GM21528 (cell line): ENCODE measurements around the gene CBX1.

Source experiments
- ATAC-seq: cut with Tn5 transposase; IDR thresholded peaks from one replicate; pipeline ENCODE4 v1.9.1; 2021; ENCODE audit warnings: mild to moderate bottlenecking, moderate library complexity; ENCODE audit not compliant: unreplicated experiment, low FRiP score

The CBX1 gene

DNA sequence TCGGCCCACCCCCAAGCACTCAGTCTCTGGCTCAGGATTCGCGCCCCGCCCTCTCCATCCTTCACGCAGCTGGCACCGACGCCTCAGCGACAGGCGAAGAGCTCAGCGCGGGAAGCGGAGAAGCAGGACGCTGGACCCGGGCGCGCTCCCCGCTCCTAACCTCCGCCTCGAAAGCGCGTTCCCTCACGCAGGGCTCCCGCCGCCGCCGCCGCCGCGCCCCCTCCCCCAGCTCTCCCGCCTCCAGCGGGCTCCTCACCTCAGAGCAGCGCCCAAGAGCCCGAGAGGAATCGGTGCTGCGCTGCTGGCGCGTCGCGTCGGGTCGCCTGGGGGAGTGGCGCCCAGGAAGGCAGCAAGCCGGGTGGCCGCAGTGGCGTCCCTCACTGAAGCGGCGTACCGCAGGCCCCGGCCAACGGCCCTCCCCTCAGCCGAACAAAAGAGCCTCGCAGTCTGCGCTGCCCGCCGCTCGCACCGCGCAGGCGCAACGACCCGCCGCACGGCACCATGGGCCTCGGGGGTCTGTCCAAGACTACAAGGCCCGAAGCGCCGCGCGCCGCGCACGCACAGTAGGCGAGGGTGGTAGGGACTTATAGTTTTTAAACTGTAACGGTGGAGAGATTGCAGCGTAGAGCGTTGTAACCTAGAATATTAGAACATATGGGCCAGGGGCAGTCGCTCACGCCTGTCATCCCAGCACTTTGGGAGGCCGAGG, at the start of gene CBX1:
Gene CBX1 (minus strand): TSS at position 467 of the 709 bp plus-strand sequence. CDS start 24,474 bp downstream, outside the sequence.
- peak; percentile 83 for ATAC-seq

DNA sequence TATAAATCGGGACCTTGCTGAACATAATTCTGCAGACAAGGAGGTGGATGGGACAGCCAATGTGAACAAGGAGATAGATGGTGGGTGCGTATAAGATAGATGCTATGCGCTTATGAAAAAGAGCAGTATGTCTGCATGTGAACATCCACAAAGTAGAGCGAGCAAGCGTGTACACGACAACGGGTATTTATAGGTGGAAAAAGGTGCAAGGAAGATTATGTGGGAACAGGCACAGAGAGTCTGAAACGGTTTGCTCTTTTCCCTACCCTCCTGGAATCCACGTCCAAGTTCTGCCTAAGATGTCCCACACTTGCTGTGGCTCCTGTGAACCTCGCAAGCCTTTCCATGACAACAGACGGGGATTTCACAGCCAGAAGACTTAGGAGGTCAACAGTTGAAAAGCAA, 49.3 kb upstream of the CBX1 start:
- ATAC-seq, result no peak

DNA sequence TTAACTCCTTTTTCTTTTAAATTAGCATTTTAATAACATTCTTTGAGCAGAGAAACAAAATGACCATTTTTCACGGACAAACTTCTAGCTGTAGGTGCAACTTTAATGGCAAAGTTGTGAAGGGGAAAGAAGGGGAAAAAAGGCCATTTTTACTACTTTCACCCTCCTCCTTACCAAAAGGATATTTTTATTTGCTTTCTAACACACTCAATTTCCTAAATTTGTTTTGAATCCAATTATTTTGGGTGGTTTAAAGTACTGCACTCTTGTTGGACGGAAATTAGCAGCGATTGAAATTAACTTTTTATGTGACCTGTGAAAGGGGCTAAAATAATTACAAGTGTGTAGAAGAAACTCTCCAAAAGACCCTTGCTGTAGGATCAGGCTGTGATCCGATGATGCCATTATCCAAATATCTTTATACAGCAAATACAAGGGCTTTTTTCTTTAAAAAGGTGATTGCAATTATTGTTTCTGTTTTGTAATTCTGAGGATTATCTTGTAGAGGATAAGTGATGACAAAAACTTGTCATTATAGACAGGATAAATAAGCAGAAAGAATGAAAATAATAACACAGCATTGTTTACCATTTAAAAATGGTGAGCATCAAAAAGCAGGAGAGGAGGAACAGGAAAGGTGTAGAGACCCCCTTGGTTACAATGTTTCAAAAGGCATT, 48.6 kb upstream of the CBX1 start:
- no peak for ATAC-seq

DNA sequence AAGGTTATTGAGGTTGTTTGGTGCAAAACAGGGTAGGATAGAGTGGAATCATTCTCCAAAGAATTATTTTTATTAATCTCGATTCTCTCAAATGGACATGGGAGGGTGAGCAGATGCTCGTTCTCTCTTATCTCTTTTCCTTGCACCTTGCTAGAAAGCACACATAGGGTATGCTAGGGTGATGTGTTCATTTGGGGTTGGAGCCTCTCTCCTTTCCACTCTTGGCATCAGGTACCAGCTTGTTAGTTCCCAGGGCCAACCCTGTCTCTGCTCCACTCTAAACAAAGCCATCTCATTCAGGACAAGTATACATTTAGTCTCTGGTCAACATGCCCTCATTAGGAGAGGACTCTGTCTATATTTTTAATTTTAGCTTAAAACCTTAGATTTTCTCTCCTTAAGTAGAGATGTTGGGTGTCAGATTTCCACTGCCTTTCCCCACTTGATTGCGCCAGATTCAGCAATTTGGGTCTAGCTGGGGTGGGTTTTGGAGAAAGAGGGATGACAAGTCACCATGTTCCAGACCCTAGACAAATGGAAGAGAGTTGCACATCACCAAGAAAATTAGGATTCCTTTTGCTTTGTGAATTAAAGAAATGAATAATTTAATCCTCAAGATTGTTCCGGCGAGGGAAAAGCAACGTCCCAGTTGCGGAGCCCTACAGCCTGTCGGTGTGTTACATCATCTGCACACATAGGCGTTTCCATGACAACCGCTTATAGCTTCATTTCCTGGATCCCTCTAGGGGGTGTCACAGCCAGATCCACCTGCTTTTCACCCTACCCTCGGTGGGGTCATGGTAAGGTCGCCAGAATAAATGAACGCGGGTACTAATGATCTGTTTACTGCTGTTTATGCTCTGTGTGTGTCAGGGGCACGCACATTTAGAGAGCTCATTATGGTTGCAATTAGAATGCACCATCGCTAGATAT, 47.8 kb upstream of the CBX1 start:
- ATAC-seq, result no peak

DNA sequence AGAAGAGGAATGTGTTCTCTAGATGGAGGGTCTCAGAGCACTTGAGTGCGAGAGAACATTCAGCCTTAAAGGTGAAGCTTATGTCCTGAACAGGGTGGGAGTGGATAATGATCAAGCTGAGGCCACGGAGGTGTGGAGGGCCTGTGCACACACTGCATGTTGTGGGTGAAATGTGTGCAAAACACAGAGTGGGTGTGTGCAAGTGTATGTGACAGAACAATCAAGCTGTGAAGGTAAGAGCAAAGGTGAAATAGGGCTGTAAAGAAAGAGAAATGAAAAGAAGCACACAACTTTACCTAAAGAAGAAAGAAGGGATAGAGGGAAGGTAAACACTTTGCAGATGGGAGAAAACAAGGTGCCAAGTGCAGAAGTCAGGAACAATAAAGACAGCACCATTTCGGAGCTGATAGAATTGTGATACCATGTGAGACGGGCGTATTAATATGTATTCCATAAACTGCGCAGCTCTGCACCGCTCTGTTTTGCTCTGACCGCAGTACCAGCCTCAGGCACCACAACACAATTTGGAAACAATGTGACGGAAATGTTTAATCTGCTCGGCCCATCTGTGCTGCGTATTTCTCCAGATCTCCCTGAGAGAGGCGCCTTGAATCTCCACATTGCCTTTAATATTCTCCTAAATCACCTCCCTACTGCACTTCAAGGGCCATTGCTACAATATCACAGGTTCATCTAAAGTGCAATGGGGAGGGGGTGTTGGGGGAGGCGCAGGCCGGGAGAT, 46.9 kb upstream of the CBX1 start:
- no peak for ATAC-seq

DNA sequence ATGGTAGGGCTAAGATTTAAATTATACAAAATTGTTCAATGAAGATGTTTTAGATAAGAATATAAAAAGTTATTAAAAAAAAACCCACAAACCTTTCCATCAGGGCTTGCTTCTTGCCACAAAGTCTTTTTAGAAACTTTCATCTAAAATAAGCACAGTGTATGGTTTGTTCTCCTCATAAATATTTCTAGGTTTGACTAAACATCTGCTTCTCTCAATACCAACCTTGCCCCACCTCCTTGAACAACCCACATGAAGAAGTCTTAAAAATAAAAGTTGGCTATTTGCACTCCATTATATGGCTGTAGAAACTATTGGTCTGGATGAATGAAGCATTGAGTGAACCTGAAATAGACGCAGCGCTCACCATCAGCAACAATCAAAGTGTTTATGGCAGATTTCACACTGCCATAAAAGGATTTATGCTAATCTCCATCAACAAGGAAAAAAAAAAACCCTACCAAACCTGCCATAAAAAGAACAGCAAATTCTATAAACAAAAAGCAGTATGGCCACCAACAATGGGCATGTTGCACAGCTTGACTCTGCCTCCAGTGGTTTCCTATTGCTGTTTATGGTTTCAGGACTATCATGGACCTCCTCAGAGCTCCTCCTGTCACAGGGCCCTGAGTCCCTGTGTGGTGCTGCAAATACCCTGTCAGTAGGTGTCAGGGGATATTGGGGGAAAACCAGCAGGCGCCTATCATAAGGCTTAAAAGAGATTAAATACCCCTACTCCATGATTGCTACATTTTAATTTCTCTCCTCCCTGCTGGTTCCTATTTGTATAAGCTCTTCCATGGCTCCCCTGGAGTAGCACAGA, 43.9 kb upstream of the CBX1 start:
- no peak for ATAC-seq

DNA sequence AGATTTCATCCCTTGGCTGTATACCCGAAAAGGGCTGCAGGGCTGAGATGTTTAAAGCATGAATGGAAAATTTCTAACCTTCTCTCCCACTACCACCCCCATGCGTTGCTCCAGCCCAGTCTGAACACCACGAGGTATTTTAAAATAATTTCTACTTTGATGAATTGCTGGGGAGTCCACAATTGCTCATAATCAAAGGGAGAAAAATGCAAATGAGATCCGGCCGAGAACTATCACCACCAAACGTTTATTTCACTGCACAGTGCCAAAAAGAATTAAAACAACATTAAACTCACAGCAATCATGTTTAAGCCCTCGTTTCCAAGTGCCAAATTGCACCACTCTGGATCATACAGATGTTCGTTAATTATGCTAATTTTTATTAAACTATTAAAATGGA, 43.0 kb upstream of the CBX1 start:
- no peak for ATAC-seq

DNA sequence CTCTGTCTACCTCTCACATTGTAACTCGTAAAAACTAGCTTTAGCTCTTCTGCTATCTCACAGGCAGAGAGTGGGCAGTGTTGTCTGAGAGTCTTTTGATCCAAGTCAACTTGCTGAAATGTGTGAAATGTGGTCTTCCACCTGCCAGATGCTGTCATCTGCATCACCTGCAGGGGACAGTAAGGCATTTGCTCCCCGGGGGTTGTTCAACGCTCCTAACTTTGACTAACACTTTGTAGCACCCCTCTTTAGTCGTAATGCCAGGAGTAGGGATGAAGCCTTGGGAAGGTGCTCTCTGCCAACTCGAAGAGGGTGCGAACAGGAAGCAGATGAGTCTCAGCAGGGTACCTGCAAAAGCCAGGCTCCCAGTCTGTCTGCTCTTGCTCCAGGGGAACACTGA, 42.4 kb upstream of the CBX1 start:
- ATAC-seq, result no peak

DNA sequence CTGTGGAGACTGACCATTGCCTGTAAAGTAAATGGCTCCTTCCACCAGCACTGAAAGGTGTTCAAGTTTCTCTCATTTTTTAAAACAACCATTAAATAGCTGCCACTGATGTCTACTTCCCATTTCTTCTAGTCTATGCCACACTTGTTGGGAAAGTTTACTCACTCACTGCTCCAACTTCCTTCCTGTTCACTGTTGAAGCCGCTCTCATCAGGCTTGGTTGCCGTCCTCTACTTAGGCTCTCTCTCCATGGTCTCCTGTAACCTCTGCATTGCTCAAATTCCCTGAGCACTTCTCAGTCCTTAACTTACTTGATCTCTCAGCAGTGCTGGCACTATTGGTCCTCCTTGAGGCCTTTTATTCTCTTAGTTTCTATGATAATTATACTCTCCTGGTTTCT, 38.7 kb upstream of the CBX1 start:
- no peak for ATAC-seq

DNA sequence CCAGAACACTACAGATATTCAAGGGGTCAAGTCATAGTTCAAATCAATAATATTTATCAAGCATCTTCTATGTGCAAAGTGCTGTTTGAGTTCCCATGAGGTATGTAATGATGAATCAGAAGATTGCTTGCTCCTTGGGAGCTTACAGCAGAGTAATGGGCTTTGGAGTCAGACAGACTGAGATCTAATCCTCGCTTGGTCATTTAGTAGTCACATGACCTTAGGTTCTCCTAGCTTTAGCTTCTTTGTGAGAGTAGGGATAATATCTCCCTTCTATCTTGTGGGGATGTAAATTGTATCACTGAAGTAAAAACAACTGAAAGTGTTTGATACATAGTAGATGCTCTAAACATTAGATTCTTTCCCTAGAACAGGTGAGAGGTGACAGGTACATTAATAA, 36.4 kb upstream of the CBX1 start:
- ATAC-seq, result no peak

DNA sequence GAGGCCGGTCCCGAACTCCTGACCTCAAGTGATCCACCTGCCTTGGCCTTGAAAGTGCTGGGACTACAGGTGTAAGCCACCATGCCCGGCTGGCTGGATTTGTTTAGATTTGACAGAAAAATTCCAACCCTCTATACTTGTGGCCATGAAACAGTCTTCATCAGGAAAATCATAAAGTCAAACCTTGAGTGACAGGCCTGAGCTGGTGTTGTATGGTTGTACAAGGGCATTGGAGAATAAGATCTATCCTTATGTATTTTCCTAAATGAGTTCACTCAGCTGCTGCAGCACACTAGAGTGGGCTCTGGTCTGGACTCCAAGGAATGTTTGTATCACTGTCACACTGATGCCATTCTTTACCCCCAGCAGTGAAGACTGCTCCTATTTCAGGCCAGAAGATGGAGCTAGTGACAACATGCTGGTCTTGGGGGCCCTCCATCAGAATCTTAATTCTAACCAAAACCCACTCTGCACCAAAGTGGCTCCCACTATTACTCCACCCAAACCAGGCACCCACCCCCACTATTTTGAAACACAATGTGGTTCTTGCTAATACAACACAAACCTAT, 33.7 kb upstream of the CBX1 start:
- no peak for ATAC-seq

DNA sequence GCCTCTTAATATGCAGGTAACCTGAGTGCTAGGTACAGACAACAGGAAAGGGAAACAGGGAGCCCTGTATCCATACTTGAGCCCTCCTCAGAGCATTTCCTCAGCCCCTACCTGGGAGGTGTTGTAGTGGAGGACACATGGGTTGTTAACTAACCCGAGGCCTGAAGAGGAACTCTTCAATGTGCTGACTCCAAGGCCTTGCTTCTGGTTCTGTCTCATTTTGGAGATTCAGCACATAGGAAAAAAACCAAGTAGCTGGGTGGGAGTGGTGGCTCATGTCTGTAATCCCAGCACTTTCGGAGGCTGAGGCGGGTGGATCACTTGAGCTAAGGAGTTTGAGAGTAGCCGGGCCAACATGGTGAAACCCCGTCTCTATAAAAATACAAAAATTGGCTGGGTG, 31.1 kb upstream of the CBX1 start:
- ATAC-seq, result no peak

DNA sequence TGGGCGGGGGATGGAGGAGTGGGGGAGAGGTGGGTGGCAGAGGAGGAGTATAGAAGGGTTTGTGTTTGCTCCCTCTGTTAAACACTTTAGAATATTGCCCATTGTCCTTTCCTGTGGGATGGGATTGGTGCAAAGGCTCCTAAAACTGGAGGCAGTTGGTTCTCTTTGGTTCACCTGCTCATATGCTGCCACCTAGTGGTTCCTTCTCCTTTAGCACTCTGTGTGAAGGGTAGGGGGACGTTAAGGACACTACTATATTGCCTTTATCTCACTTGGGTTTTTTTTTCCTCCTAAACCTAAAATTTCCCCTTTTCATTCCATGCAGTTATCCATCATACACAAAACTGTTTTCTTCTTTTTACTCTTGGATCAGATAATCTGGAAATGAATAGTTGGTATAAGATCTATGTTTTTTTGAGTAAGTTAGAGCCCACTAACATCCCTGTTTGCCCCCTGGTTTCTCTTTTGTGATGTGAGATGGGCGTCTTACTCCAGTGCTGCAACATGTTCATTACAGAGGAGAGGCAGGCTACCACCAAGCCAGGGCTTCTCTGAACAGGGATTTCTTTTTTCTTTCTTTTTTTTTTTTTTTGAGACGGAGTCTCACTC, 30.0 kb upstream of the CBX1 start:
- no peak for ATAC-seq

DNA sequence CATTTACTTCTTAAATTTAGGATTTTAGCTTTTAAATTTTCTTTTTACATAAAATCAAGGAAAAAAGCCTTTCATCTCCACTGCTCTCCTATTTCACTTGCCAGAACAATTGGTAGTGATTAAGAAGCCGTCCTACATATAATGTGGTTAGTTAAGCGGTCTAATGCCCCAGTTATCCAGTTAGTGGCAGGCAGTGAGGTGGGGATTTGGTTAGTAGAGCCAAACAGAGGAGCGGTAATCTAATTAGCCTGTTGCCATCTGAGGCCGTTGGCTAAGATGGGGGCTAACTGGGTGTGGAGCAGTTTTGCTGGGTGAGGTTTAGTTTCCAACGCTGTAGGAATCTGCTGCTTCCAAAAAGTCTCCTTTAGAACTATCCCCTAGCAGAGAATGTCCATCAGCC, 28.7 kb upstream of the CBX1 start:
- no peak for ATAC-seq

DNA sequence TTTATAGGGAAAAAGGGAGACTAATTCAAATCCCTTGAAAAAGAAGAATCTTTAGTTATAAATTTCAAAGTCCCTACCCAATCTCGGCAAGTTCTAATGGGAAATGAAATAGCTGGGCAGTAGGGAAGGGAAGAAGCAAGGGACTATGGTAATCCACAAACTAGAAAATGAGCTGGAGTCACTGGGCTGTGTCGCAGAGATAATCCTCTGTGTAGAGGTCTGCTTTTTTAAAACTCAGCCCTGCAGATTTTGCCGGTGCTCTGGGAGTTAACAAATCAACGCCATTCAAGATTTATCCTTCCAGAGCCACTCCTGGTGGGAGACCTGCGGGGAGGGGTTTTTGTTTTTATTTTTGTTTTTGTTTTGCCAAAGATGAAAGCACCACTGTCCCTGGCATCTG, 27.1 kb upstream of the CBX1 start:
- ATAC-seq, result no peak

DNA sequence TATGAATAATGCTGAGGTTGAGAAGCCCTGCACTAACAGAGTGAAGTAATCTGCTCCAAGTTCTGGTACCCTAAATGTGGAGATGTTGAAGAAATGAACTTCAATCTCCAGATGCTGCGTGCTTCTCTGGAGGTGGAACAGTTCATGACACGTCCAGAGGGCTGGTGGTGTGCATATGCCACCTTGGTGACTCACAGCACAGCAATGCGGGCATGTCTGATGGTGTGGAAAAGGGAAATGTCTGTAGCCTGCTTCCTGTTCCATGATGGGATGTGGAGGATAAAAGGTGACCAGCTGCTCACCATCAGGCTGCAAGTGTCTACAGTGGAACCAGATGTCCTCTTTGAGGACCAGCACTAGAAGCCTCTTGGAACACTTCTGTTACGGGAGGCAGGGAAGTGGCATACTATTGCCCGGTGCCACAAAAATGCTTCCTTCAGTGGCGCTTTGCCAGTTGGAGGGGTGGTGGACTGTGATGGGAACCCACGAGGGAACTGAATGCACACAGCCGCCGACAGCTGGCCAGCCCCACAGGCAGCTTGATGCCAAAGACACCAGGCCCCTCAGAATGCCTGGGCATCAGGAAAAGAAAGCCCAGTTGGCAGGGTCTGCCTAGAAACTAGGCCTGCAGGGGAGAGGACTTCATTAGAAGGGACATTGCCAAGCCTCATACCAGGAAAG, 26.2 kb upstream of the CBX1 start:
- ATAC-seq, result no peak

DNA sequence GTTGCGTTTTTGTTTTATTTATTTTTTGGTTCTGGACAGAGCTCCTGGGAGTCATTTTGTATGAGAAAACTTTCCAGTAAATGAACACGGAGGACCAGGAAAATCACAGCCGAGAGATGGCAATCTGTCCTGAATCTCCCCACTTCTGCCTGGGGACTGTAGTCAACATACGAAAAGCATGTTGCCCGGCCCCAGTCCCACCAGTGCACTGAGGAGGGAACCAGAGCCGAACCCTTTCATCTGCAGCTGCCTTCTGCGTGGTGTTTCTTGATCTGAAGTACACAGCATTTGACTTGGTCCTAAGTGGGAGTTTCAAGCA, 25.2 kb upstream of the CBX1 start:
- ATAC-seq, result no peak

DNA sequence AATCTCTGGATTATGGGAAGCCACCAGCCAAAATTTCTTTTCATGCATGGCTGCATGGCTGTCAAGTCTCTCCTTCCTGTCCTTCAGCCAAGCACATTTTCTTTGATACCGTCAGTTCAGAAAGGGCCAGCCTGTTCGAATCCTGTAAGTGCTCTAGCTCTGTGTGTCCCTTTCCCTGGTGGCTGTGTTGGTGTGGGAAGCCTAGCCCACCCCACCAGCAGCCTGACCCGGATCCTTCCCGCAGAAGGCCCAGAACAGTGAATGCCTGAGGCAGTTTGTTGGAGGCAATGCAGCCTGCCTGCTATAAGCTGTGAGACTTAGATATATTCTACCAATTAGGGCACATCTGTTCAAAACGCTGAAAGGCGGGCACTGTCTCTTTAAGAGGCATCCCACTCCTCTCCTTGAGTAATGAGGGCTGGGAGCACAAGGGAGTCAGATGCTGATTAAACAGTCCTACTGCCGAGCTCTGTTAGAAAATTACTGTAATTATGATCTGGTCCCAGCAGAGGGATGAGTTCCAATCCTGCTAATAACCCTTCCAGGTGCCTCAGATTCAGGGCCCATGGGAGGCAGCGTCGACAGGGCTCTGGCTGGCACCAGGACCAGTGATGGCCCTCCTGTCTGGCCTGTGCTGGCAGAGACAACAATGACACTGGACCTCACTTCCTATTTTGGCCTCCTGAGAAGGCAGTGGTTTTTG, 24.7 kb upstream of the CBX1 start:
- no peak for ATAC-seq
